Measurements from ENCODE around the gene ERCC6L2. TPM values are rescaled to one million over a fixed set of nuclear protein-coding genes. Genes with fewer than 3 reads are reported as not detected.

The ERCC6L2 gene
- total RNA-seq, 1 experiment from 2014 or later, result 39.7 TPM

GRCh38 chr9:95876595-95876994, 1.1 kb downstream of the ERCC6L2 start:
- H3K27ac ChIP-seq (ENCODE audit: low read length), result no peak overlapping the region
- ChIA-PET CTCF (no interaction called here), POLR2A (no interaction called here)
- intact Hi-C loops (cut with micrococcal nuclease; ENCODE audit: unreplicated experiment) (loop anchor here (5.0 kb wide), 1 partner anchor 369 kb away; no protein-coding TSS in a partner anchor), in situ Hi-C loops (cut with HindIII; ENCODE audit: low pct_unique_long_range_greater_than_20kb, low sequenced_read_pairs) (no loop called here)
- no peak overlapping the region for H3K4me3 ChIP-seq (ENCODE audit: low read depth in 2 of 2, low read length in 2 of 2)
- TF ChIP-seq POLR2AphosphoS5 (IDR thresholded peaks at IDR 0.05; ENCODE audit: low read depth, low read length) (no peak), REST (IDR thresholded peaks at IDR 0.05; ENCODE audit: insufficient read depth in 1 of 2, low read depth in 2 of 2, low read length in 1 of 2) (no peak), SIN3A (IDR thresholded peaks at IDR 0.05; ENCODE audit: borderline replicate concordance, insufficient read depth, low read depth, low read length) (no peak), TCF7L2 (IDR thresholded peaks at IDR 0.05; ENCODE audit: low read depth, low read length) (no peak)
- TF ChIP-seq, protein P1, sequence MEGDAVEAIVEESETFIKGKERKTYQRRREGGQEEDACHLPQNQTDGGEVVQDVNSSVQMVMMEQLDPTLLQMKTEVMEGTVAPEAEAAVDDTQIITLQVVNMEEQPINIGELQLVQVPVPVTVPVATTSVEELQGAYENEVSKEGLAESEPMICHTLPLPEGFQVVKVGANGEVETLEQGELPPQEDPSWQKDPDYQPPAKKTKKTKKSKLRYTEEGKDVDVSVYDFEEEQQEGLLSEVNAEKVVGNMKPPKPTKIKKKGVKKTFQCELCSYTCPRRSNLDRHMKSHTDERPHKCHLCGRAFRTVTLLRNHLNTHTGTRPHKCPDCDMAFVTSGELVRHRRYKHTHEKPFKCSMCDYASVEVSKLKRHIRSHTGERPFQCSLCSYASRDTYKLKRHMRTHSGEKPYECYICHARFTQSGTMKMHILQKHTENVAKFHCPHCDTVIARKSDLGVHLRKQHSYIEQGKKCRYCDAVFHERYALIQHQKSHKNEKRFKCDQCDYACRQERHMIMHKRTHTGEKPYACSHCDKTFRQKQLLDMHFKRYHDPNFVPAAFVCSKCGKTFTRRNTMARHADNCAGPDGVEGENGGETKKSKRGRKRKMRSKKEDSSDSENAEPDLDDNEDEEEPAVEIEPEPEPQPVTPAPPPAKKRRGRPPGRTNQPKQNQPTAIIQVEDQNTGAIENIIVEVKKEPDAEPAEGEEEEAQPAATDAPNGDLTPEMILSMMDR (IDR thresholded peaks at IDR 0.05), result no peak
- no peak for DNase-seq (ENCODE audit: low read depth, low spot score)
- peaks cover 15% of the 10 kb centered on the region for H3K36me3 ChIP-seq (ENCODE audit: control insufficient read depth, insufficient read depth, low read length)
- no TSS peak for BruUV-seq (replicated peaks)
- H3K4me1 ChIP-seq (ENCODE audit: control insufficient read depth, insufficient read depth, low read length), result peaks cover 18% of the 10 kb centered on the region
- H3K27me3 ChIP-seq (ENCODE audit: control insufficient read depth, insufficient read depth, low read length), result no peaks in the 10 kb centered on the region
- H3K9me3 ChIP-seq (ENCODE audit: control insufficient read depth, insufficient read depth, low read depth, low read length), result no peaks in the 10 kb centered on the region
- no peak for ATAC-seq

GRCh38 chr9:95877984-95878383, 2.5 kb downstream of the ERCC6L2 start:
- CTCF ChIA-PET, result no interaction called here
- H3K9me3 ChIP-seq (ENCODE audit: control insufficient read depth, insufficient read depth, low read depth, low read length), result no peaks in the 10 kb centered on the region
- intact Hi-C loops (cut with micrococcal nuclease; ENCODE audit: unreplicated experiment) (loop anchor here (5.0 kb wide), 1 partner anchor 371 kb away; no protein-coding TSS in a partner anchor), in situ Hi-C loops (cut with HindIII; ENCODE audit: low pct_unique_long_range_greater_than_20kb, low sequenced_read_pairs) (no loop called here)
- peaks cover 18% of the 10 kb centered on the region for H3K4me1 ChIP-seq (ENCODE audit: control insufficient read depth, insufficient read depth, low read length)
- H3K27ac ChIP-seq (ENCODE audit: low read length), result no peak overlapping the region
- H3K27me3 ChIP-seq (ENCODE audit: control insufficient read depth, insufficient read depth, low read length), result no peaks in the 10 kb centered on the region
- H3K36me3 ChIP-seq (ENCODE audit: control insufficient read depth, insufficient read depth, low read length), result peaks cover 18% of the 10 kb centered on the region
- BruUV-seq (replicated peaks), result no TSS peak
- DNase-seq (ENCODE audit: low read depth, low spot score) (no peak), ATAC-seq (no peak)
- no peak for TF ChIP-seq POLR2AphosphoS5 (IDR thresholded peaks at IDR 0.05; ENCODE audit: low read depth, low read length)
- TF ChIP-seq TCF7L2 (IDR thresholded peaks at IDR 0.05; ENCODE audit: low read depth, low read length), result no peak
- TF ChIP-seq SIN3A (IDR thresholded peaks at IDR 0.05; ENCODE audit: borderline replicate concordance, insufficient read depth, low read depth, low read length), result no peak
- TF ChIP-seq REST (IDR thresholded peaks at IDR 0.05; ENCODE audit: insufficient read depth in 1 of 2, low read depth in 2 of 2, low read length in 1 of 2), result no peak
- TF ChIP-seq, protein P1 (IDR thresholded peaks at IDR 0.05), result no peak
- no peak overlapping the region for H3K4me3 ChIP-seq (ENCODE audit: low read depth in 2 of 2, low read length in 2 of 2)
- POLR2A ChIA-PET, result no interaction called here
